ENCODE measurements around the gene CLASRP. TPM values are rescaled to one million over a fixed set of nuclear protein-coding genes. Genes with fewer than 3 reads are reported as not detected.
A peak's percentile ranks its signal among the peaks of the same experiment; 100 is the strongest.
"Not testable (repeated sequence)": the region's sequence is repeated elsewhere in the genome, so short reads cannot be mapped to it uniquely, and the experiment has no call there.

Gene CLASRP
- total RNA-seq, 2 experiments from 2014 or later: 89.6 to 98.4 TPM

DNA sequence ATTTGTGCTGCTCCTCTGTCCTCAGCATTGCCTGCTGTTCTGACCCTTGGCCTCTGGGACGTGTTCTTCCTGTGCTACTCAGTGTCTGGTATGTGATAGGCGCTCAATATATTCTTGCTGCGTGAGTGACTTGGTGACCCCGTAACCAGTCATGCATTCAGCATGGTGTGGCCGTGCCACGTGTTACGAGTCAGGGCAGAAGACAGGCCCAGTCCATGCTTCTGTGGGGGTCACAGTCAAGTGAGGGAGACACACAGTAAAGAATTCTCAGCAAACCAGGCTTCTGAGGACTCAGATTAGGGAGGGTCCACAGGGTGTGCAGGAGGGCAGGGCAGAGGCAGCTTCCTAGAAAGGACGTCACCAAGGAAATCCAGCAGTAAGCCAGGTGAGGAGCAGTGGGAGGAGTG is 62.0 kb downstream of the CLASRP start:
- intact Hi-C loops (cut with micrococcal nuclease): no loop called here
- H3K27ac Mint-ChIP-seq: no peak overlapping the region
- CTCF ChIA-PET: no interaction called here

DNA sequence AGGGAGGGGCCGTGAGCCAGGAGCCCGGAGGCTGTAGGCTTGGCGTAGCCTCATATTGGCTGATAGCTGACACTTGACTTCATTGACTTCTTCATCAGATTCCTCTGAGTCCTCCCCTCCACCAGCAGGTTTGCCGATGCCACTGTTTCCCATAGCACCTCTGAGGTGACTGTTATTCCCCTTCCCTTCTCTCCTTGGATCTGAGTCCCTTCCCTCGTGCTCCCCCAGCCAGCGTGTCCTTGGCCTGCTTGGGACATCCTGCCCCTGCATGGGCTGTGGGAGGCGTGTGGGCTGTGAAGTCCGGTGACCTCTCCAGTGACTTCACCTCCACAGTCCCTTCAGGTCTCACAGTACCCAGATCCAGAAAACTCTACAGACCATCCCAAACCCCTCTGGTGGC is 63.0 kb downstream of the CLASRP start:
- Mint-ChIP-seq H3K4me1 (ENCODE audit: low read depth) (peaks cover 45% of the 10 kb centered on the region), H3K9me3 (no peaks in the 10 kb centered on the region), H3K4me3 (no peak overlapping the region), H3K27me3 (no peaks in the 10 kb centered on the region), H3K36me3 (no peaks in the 10 kb centered on the region), H3K27ac (no peak overlapping the region)
- CTCF ChIA-PET: interaction anchor here (1.2 kb wide), 1 partner anchor 10 kb away, joined by 4 read pairs; no protein-coding TSS in a partner anchor
- POLR2A ChIA-PET: interaction anchor here (1.4 kb wide), 1 partner anchor 9 kb away, joined by 4 read pairs; the partner anchor contains the start of gene PPP1R37
- intact Hi-C loops (cut with micrococcal nuclease): no loop called here
- DNase-seq: no peak

More for the DNA sequence above, 62.0 kb downstream of the CLASRP start:
- no peak for DNase-seq
- POLR2A ChIA-PET: interaction anchor here (1.4 kb wide), 1 partner anchor 8 kb away, joined by 4 read pairs; the partner anchor contains the start of gene PPP1R37
- Mint-ChIP-seq H3K36me3 (no peaks in the 10 kb centered on the region), H3K4me3 (no peak overlapping the region), H3K27me3 (no peaks in the 10 kb centered on the region), H3K9me3 (no peaks in the 10 kb centered on the region), H3K4me1 (ENCODE audit: low read depth) (peaks cover 54% of the 10 kb centered on the region)

DNA sequence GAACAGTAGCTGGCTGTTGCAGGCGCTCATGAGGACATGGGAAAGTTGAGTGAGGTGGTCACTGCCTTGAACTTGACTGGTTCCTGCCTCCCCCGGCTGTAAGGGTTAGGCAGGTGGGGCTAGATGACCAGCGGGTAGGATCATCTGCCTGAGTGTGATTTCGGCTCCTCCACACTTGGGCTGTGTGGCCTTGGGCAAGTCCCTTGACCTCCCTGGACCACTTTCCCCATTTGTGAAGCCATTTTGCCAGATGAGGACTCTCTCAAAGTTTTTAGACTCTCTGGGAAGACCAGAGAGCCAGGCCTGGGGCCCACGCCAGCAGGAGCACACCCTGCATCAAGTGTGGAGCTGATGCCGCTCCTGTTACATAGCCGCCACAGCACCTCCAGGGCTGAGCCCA is 63.6 kb downstream of the CLASRP start:
- POLR2A ChIA-PET: no interaction called here
- H3K27me3 Mint-ChIP-seq: no peaks in the 10 kb centered on the region
- no peak overlapping the region for H3K27ac Mint-ChIP-seq
- H3K4me1 Mint-ChIP-seq (ENCODE audit: low read depth): peaks cover 40% of the 10 kb centered on the region
- H3K36me3 Mint-ChIP-seq: no peaks in the 10 kb centered on the region
- no peak overlapping the region for H3K4me3 Mint-ChIP-seq
- DNase-seq: no peak
- H3K9me3 Mint-ChIP-seq: no peaks in the 10 kb centered on the region
- CTCF ChIA-PET: interaction anchor here (1.0 to 1.2 kb wide), 2 partner anchors 9 to 24 kb away, joined by 4 read pairs; no protein-coding TSS in a partner anchor
- intact Hi-C loops (cut with micrococcal nuclease): no loop called here

DNA sequence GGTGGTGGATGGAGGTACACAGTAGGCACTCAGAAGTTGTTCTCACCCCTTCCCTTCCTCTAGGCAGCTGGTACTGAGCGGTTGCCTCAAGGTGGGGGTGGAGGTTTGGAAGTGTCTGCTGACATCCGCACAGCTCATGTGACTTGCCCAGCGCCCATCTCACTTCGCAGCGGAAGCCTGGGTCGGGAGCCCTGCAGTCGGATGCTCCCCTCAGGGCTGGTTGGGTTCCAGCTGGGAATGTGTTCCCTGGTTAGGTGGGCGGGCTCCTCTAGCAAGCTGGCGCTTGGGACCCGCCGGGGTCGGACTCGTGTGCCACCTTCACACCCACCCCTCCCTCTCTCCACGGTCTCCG is 64.3 kb downstream of the CLASRP start:
- ChIA-PET CTCF (interaction anchor here (0.8 to 1.2 kb wide), 6 partner anchors 9 to 100 kb away, joined by 3 to 4 read pairs (median 4); no protein-coding TSS in a partner anchor), POLR2A (interaction anchor here (1.1 kb wide), 1 partner anchor 11 kb away, joined by 4 read pairs; no protein-coding TSS in a partner anchor)
- intact Hi-C loops (cut with micrococcal nuclease): no loop called here
- no peak overlapping the region for H3K4me3 Mint-ChIP-seq
- DNase-seq: peak; percentile 57
- no peaks in the 10 kb centered on the region for H3K9me3 Mint-ChIP-seq
- no peaks in the 10 kb centered on the region for H3K27me3 Mint-ChIP-seq
- H3K27ac Mint-ChIP-seq: peak overlapping the region; percentile 8
- H3K36me3 Mint-ChIP-seq: no peaks in the 10 kb centered on the region
- H3K4me1 Mint-ChIP-seq (ENCODE audit: low read depth): peaks cover 36% of the 10 kb centered on the region

DNA sequence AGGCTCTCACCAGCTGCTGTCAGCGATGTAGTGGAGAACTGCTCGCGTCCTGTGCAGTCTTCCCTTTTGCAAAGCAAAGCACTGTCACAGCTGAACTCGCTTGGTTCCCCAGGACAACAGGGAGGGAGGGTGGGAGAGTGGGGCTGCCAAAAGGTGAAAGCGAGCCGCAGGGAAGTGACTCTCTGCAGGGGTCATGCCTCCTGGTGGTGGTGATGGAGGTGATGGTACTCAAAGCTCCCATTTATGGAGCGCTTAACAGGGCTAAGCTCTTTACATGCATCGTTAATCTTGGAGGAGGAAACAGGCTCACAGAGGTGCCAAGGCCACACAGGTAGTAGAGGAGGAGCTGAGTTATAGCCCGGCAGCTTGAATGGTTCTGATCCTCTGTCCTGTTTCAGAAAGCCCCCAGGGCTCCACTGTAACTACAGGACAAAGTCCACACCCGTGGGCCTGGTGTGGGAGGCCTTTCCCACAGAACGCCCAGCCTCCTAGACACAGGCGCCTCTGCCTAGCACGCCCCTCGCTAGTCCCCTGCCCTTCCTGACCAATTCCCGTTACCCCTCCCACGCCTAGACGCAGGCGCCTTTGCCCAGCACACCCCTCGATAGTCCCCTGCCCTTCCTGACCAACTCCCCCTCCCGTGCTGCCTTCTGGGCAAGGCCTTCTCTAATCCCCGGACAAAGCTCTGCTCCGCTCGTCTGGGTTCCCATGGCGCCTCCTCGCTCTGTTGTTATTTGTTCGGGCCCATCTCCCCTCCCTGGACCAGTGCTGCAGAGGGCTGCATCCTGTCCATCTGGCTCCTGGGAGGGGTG is 64.9 kb downstream of the CLASRP start:
- Mint-ChIP-seq H3K9me3 (no peaks in the 10 kb centered on the region), H3K27me3 (no peaks in the 10 kb centered on the region), H3K36me3 (no peaks in the 10 kb centered on the region), H3K4me3 (no peak overlapping the region), H3K27ac (no peak overlapping the region), H3K4me1 (ENCODE audit: low read depth) (peaks cover 33% of the 10 kb centered on the region)
- ChIA-PET CTCF (interaction anchor here (0.8 to 1.1 kb wide), 5 partner anchors 12 to 100 kb away, joined by 3 to 4 read pairs (median 3); no protein-coding TSS in a partner anchor), POLR2A (interaction anchor here (1.1 kb wide), 1 partner anchor 11 kb away, joined by 4 read pairs; no protein-coding TSS in a partner anchor)
- intact Hi-C loops (cut with micrococcal nuclease): no loop called here
- DNase-seq: no peak

DNA sequence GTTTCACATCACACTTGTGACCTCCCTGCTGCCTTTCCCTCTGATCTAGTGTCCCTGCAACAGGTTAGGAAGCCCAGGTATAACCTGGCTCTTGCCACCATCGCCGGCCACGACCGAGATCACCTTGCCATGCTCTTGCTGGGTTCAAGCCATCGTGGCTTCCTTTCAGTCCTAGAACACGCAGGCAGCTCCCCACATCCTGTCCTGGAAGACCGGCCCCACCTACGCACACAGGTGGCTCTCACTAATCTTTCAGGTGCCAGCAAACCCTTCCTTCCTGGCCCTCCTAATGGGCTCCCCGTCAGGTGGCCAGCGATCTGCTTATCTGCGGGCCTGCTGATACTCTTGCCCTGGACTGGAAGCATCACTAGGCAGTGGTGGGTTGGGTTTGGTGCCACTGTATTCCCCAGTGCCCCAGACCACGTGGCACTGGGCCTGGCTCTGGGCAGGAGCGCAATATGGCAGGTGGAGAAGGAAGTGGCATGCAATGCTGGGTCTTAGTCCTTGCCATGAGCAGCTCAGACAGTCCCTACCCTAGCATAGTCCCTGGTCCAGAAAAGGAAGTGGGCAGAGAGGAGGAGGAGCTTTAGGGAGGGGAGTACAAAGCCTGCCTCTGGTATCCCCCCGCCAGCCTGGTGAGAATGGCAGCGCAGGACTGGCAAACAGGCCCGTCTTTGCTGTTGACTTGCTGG is 66.0 kb downstream of the CLASRP start:
- intact Hi-C loops (cut with micrococcal nuclease): no loop called here
- no peak overlapping the region for H3K27ac Mint-ChIP-seq
- H3K4me1 Mint-ChIP-seq (ENCODE audit: low read depth): peaks cover 31% of the 10 kb centered on the region
- no peak overlapping the region for H3K4me3 Mint-ChIP-seq
- ChIA-PET CTCF (no interaction called here), POLR2A (interaction anchor here (1.4 kb wide), 1 partner anchor 12 kb away, joined by 3 read pairs; no protein-coding TSS in a partner anchor)
- H3K36me3 Mint-ChIP-seq: no peaks in the 10 kb centered on the region
- peak; percentile 34 for DNase-seq
- H3K27me3 Mint-ChIP-seq: no peaks in the 10 kb centered on the region
- H3K9me3 Mint-ChIP-seq: no peaks in the 10 kb centered on the region

DNA sequence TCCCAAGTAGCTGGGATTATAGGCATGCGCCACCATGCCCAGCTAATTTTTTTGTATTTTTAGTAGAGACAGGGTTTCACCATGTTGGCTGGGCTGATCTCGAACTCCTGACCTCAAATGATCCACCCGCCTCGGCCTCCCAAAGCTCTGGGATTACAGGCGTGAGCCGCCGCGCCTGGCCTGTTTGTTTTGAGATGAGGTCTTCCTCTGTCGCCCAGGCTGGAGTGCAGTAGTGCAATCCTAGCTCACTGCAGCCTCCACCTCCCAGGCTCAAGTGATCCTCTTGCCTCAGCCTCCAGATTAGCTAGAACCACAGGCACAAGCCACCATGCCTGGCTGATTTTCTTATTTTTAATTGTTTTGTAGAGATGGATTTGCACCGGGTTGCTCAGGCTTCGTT is 67.5 kb downstream of the CLASRP start:
- DNase-seq; H3K4me3 Mint-ChIP-seq; H3K27me3 Mint-ChIP-seq; intact Hi-C loops (cut with micrococcal nuclease); H3K27ac Mint-ChIP-seq; H3K36me3 Mint-ChIP-seq; H3K9me3 Mint-ChIP-seq; POLR2A ChIA-PET: not testable (repeated sequence)
- H3K4me1 Mint-ChIP-seq (ENCODE audit: low read depth): peaks cover 40% of the 10 kb centered on the region
- CTCF ChIA-PET: interaction anchor here (2.2 kb wide), 1 partner anchor 19 kb away, joined by 5 read pairs; no protein-coding TSS in a partner anchor

DNA sequence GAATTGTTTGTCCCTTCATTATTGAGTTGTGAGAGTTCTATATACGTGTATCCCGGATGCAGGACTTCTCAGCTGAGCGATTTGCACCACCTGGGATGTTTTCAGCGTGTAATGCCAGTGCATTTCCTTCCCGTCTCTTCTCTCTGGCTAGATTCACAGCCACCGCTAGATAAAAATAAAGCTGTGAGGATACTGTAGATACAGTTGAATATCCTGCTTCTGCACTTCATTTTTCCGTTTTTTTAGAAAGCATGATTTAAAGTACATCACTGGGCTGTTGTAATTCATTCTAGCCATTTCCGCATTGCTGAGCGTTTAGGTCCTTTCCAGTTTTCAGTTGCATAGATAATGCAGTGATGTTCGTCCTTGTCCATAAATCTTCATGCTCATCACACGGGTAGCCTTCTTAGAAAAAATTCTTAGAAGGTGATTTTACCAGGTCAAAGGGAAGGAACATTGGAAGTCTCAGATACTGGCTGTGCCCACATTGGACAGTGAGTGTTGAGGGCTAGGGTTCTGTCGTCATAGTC is 68.8 kb downstream of the CLASRP start:
- no peaks in the 10 kb centered on the region for H3K36me3 Mint-ChIP-seq
- ChIA-PET POLR2A (no interaction called here), CTCF (interaction anchor here (2.2 kb wide), 1 partner anchor 18 kb away, joined by 5 read pairs; no protein-coding TSS in a partner anchor)
- no peak overlapping the region for H3K27ac Mint-ChIP-seq
- intact Hi-C loops (cut with micrococcal nuclease): no loop called here
- H3K4me3 Mint-ChIP-seq: no peak overlapping the region
- no peaks in the 10 kb centered on the region for H3K9me3 Mint-ChIP-seq
- no peaks in the 10 kb centered on the region for H3K27me3 Mint-ChIP-seq
- H3K4me1 Mint-ChIP-seq (ENCODE audit: low read depth): peaks cover 33% of the 10 kb centered on the region
- DNase-seq: no peak

DNA sequence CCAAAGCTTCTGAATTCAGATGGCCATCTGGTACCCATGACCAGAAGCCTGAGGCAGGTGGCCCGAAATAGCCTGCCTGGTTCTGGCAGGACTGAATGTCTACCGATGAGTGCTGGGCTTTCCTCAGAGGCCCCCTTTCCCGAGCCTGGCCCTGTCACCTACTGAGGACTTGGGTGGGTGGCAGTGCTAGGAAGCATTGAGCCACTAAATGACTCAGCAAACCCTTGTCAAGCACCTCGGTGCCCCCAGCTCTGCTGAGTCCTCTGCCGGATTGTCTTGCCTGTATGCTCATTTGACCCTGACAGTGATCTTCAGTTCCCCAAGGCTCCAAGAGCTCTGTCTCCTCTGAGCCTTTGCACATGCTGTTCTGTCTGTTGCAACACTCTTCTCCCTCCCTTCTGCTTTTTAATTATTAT is 72.0 kb downstream of the CLASRP start:
- H3K27me3 Mint-ChIP-seq: no peaks in the 10 kb centered on the region
- H3K36me3 Mint-ChIP-seq: no peaks in the 10 kb centered on the region
- H3K9me3 Mint-ChIP-seq: no peaks in the 10 kb centered on the region
- H3K27ac Mint-ChIP-seq: no peak overlapping the region
- peaks cover 20% of the 10 kb centered on the region for H3K4me1 Mint-ChIP-seq (ENCODE audit: low read depth)
- intact Hi-C loops (cut with micrococcal nuclease): no loop called here
- ChIA-PET POLR2A (no interaction called here), CTCF (interaction anchor here (0.9 to 1.3 kb wide), 2 partner anchors 8 to 18 kb away, joined by 3 to 4 read pairs; partner anchors contain the start of gene PPP1R37)
- H3K4me3 Mint-ChIP-seq: no peak overlapping the region
- DNase-seq: peak; percentile 30

DNA sequence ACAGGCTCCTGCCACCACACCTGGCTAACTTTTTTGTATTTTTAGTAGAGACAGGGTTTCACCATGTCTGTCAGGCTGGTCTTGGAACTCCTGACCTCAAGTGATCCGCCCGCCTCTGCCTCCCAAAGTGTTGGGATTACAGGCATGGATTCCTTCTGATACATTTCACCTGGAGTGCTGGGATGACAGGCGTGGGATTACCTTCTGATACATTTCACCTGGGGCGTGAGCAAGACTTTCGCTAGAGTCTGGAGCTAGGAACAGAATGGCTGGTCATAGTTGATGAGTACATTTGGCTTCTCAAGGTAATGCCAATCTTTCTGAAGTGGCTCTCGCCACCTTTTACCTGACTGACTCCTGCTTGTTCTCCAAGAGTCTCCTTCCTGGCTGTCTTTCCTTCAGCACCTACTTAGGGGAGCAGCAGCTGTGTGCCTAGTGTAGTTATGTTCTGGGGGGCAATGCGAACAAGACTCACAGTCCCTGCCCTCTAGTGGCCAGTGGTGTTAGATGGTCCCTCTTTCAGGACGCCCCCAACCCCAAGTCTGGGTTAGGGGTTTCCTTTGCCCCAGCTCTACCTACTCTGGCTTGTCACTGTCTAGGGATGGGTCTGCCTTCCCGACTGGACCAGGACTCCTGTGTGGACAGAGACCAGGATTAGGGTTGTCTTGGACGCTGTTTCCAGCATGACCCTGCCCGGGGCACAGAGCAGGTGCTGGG is 73.4 kb downstream of the CLASRP start:
- ChIA-PET CTCF (interaction anchor here (1.0 to 1.3 kb wide), 2 partner anchors 10 to 16 kb away, joined by 3 to 4 read pairs; no protein-coding TSS in a partner anchor), POLR2A (no interaction called here)
- intact Hi-C loops (cut with micrococcal nuclease): no loop called here
- no peak for DNase-seq
- Mint-ChIP-seq H3K36me3 (no peaks in the 10 kb centered on the region), H3K9me3 (no peaks in the 10 kb centered on the region), H3K27ac (no peak overlapping the region), H3K4me1 (ENCODE audit: low read depth) (peaks cover 34% of the 10 kb centered on the region), H3K4me3 (no peak overlapping the region), H3K27me3 (no peaks in the 10 kb centered on the region)

DNA sequence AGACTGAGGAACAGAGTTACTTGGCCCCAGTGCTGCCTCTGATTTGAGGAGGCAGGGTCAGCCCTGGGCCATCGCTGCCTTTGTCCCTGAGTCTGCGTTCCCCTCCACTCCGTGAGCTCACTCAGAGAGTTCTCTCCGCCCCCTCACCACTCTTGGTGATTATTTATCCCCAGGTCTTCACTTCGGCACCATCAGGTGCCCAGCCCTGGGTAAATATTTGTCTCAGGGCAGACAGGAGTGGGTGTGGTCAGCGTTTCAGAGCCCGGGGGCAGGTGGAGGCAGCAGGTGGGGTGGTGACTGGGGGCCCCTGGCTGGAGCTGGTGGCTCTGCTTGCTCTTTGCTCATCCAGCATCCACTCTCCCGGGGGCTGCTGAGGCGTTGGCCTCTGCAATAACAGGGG is 74.8 kb downstream of the CLASRP start:
- no peak for DNase-seq
- Mint-ChIP-seq H3K27me3 (no peaks in the 10 kb centered on the region), H3K9me3 (no peaks in the 10 kb centered on the region), H3K36me3 (no peaks in the 10 kb centered on the region), H3K27ac (no peak overlapping the region), H3K4me1 (ENCODE audit: low read depth) (peaks cover 45% of the 10 kb centered on the region), H3K4me3 (no peak overlapping the region)
- intact Hi-C loops (cut with micrococcal nuclease): no loop called here
- ChIA-PET POLR2A (no interaction called here), CTCF (interaction anchor here (1.0 kb wide), 1 partner anchor 54 kb away, joined by 3 read pairs; no protein-coding TSS in a partner anchor)

Data from activated CD4-positive, alpha-beta memory T cell treated with anti-CD3 and anti-CD28 coated beads for 36 hours (primary cell).